Retinal pigment epithelial cell (primary cell): Measurements from ENCODE around the gene ZNF573.

Experiments
- DNase-seq: peaks from one replicate; pipeline ENCODE4 v3.0.0-alpha.2; 2010; ENCODE audit warnings: low read depth
- H3K4me3 ChIP-seq: 2 replicates; pipeline ENCODE4 v1.5.1; 2011; ENCODE audit warnings: mild to moderate bottlenecking, low read length, control low read depth, moderate library complexity
- CTCF ChIP-seq: conservative IDR thresholded peaks from 2 replicates; pipeline ENCODE4 v1.5.1; 2011; ENCODE audit warnings: low read depth, low read length, control low read depth, inconsistent platforms

ZNF573 gene

GRCh38 chr19:37692956-37693620 is 86.3 kb downstream of the ZNF573 start:
- TF ChIP-seq CTCF, result no peak
- no peak for DNase-seq
- H3K4me3 ChIP-seq, result no peak overlapping the region

- no peak for TF ChIP-seq CTCF
- H3K4me3 ChIP-seq, result peak overlapping the region; percentile 71
- peak; percentile 64 for DNase-seq
Observed at GRCh38 chr19:37691881-37692504, 87.4 kb downstream of the ZNF573 start.
